HEK293 (cell line): ENCODE data around the gene TRIB2.

Experiments
- CTCF ChIA-PET: fragments of 350-600 bp; formaldehyde crosslinking; extraction: SDS; loops from one replicate; lab custom pipeline; 2021; ENCODE audit warnings: antibody characterized with exemption; lab: Yijun Ruan, JAX
- POLR2A ChIA-PET: fragments of 300-600 bp; formaldehyde crosslinking; extraction: SDS; loops from one replicate; lab custom pipeline; 2020; ENCODE audit warnings: antibody characterized with exemption, inconsistent platforms; lab: Yijun Ruan, JAX
- H3K27ac ChIP-seq: fragments of 200-500 bp; sonication (Bioruptor generic); 2 replicates; pipeline ENCODE4 v1.5.1; 2014; ENCODE audit warnings: low read depth, low read length, control low read depth, inconsistent platforms; ENCODE audit errors: extremely low read depth
- H3K36me3 ChIP-seq, 2 experiments: fragments of 200-500 bp in 1 of 2; sonication (Bioruptor generic) in 1 of 2; 1 replicate in 1 of 2; 2 replicates in 1 of 2; pipeline ENCODE4 v1.5.1; 2014 to 2017; ENCODE audit warnings: inconsistent platforms in 2 of 2, low read length in 2 of 2; ENCODE audit not compliant: control insufficient read depth in 2 of 2, insufficient read depth in 1 of 2
- H3K4me1 ChIP-seq: fragments of 200-500 bp; sonication (Bioruptor generic); 2 replicates; pipeline ENCODE4 v1.5.1; 2014; ENCODE audit warnings: mild to moderate bottlenecking, low read length, inconsistent platforms; ENCODE audit not compliant: control insufficient read depth, insufficient read depth
- H3K4me3 ChIP-seq: 2 replicates; pipeline ENCODE4 v1.5.1; 2011; ENCODE audit warnings: low read depth, mild to moderate bottlenecking, control low read depth, low read length, moderate library complexity
- H3K9me3 ChIP-seq: fragments of 200-500 bp; sonication (Bioruptor generic); 2 replicates; pipeline ENCODE4 v1.5.1; 2014; ENCODE audit warnings: low read depth, low read length, inconsistent platforms; ENCODE audit not compliant: control insufficient read depth, insufficient read depth
- BCL11B ChIP-seq: fragments of 450-650 bp; formaldehyde crosslinking; IDR thresholded peaks from 2 replicates; pipeline ENCODE4 v1.5.1; 2016; ENCODE audit warnings: low read depth, missing biosample characterization, missing genetic modification characterization
- FEZF1 ChIP-seq: fragments of 450-650 bp; formaldehyde crosslinking; IDR thresholded peaks from 2 replicates; pipeline ENCODE4 v1.5.1; 2016; ENCODE audit warnings: missing biosample characterization, missing genetic modification characterization
- KLF1 ChIP-seq: fragments of 450-650 bp; formaldehyde crosslinking; IDR thresholded peaks from 2 replicates; pipeline ENCODE4 v1.5.1; 2016; ENCODE audit warnings: missing biosample characterization, missing genetic modification characterization
- MYNN ChIP-seq: fragments of 450-650 bp; formaldehyde crosslinking; IDR thresholded peaks from 2 replicates; pipeline ENCODE4 v1.5.1; 2016; ENCODE audit warnings: missing biosample characterization, missing genetic modification characterization, borderline replicate concordance
- PRDM1 ChIP-seq: fragments of 450-650 bp; formaldehyde crosslinking; IDR thresholded peaks from 2 replicates; pipeline ENCODE4; 2016; ENCODE audit warnings: missing biosample characterization, missing genetic modification characterization
- PRDM10 ChIP-seq: fragments of 450-650 bp; formaldehyde crosslinking; IDR thresholded peaks from 2 replicates; pipeline ENCODE4 v1.5.1; 2016; ENCODE audit warnings: missing biosample characterization, missing genetic modification characterization
- SALL2 ChIP-seq: fragments of 450-650 bp; formaldehyde crosslinking; IDR thresholded peaks from 2 replicates; pipeline ENCODE4 v1.5.0; 2017; ENCODE audit warnings: missing biosample characterization, mild to moderate bottlenecking, missing genetic modification characterization, borderline replicate concordance
- ZBTB6 ChIP-seq: fragments of 450-650 bp; formaldehyde crosslinking; IDR thresholded peaks from 2 replicates; pipeline ENCODE4 v1.5.1; 2017; ENCODE audit warnings: missing biosample characterization, missing genetic modification characterization
- ZNF133 ChIP-seq: fragments of 450-650 bp; formaldehyde crosslinking; IDR thresholded peaks from 2 replicates; pipeline ENCODE4 v1.5.1; 2016; ENCODE audit warnings: missing biosample characterization, missing genetic modification characterization
- ZNF248 ChIP-seq: fragments of 450-650 bp; formaldehyde crosslinking; IDR thresholded peaks from 2 replicates; pipeline ENCODE4 v1.5.1; 2017; ENCODE audit warnings: missing biosample characterization, missing genetic modification characterization
- ZNF426 ChIP-seq: fragments of 450-650 bp; formaldehyde crosslinking; IDR thresholded peaks from 2 replicates; pipeline ENCODE4 v1.5.1; 2017; ENCODE audit warnings: missing biosample characterization, missing genetic modification characterization, mild to moderate bottlenecking, inconsistent platforms, moderate library complexity
- ZNF473 ChIP-seq: fragments of 450-650 bp; formaldehyde crosslinking; IDR thresholded peaks from 2 replicates; pipeline ENCODE4 v1.5.1; 2017; ENCODE audit warnings: missing biosample characterization, missing genetic modification characterization
- ZNF544 ChIP-seq: fragments of 450-650 bp; formaldehyde crosslinking; IDR thresholded peaks from 2 replicates; pipeline ENCODE4 v1.5.0; 2017; ENCODE audit warnings: missing biosample characterization, missing genetic modification characterization
- ZNF571 ChIP-seq: fragments of 450-650 bp; formaldehyde crosslinking; IDR thresholded peaks from 2 replicates; pipeline ENCODE4 v1.5.0; 2017; ENCODE audit warnings: missing biosample characterization, missing genetic modification characterization
- ZNF777 ChIP-seq: fragments of 450-650 bp; formaldehyde crosslinking; IDR thresholded peaks from 2 replicates; pipeline ENCODE4 v1.5.1; 2017; ENCODE audit warnings: missing biosample characterization, missing genetic modification characterization, borderline replicate concordance
- ZSCAN30 ChIP-seq: fragments of 450-650 bp; IDR thresholded peaks from 2 replicates; pipeline ENCODE4 v1.5.1; 2018; ENCODE audit warnings: missing biosample characterization, mild to moderate bottlenecking, missing genetic modification characterization, moderate library complexity
- TF ChIP-seq, protein P1 (sequence below): fragments of 450-650 bp; formaldehyde crosslinking; IDR thresholded peaks from 2 replicates; pipeline ENCODE4 v1.5.1; 2016; ENCODE audit warnings: missing biosample characterization, missing genetic modification characterization
- TF ChIP-seq, protein P2 (sequence below): fragments of 450-650 bp; formaldehyde crosslinking; IDR thresholded peaks from 2 replicates; pipeline ENCODE4 v1.5.1; 2016; ENCODE audit warnings: missing biosample characterization, missing genetic modification characterization
- TF ChIP-seq, protein P3 (sequence below): fragments of 450-650 bp; formaldehyde crosslinking; IDR thresholded peaks from 2 replicates; pipeline ENCODE4 v1.5.1; 2016; ENCODE audit warnings: missing biosample characterization, missing genetic modification characterization

The TRIB2 gene

DNA sequence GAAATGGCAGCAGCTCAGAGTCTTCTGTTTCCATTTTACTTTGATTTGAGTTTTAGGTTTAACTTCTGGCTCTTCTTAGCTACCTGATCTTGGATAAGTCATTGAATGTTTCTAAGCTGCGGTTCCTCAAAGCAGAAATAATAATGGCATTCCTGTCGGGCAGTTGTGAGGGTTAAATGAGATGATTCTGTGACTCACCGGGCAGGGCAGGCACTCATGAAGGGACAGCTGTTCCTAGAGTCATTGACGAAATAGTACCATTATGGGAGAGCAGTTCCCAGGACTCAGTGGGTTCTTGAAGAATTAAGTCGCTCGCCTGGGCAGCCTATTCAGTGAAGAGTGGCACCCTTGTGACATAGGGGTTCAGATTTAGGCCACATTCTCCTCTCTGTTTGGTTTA is 10.3 kb downstream of the TRIB2 start:
- H3K36me3 ChIP-seq = peaks cover 3 to 89% of the 10 kb centered on the region in 2 experiments; a peak in 2 of 3 replicates
- no peak overlapping the region for H3K4me3 ChIP-seq
- no peaks in the 10 kb centered on the region for H3K9me3 ChIP-seq
- H3K4me1 ChIP-seq = no peaks in the 10 kb centered on the region
- no peak overlapping the region for H3K27ac ChIP-seq
- CTCF ChIA-PET = no interaction called here
- POLR2A ChIA-PET = no interaction called here
- no peak for TF ChIP-seq ZNF473
- no peak for TF ChIP-seq ZNF426
- no peak for TF ChIP-seq BCL11B
- TF ChIP-seq PRDM1 (tag by site-specific recombination) = no peak
- TF ChIP-seq ZNF248 (tag by site-specific recombination) = no peak
- TF ChIP-seq FEZF1 (tag by site-specific recombination) = no peak
- TF ChIP-seq ZNF544 (tag by site-specific recombination) = no peak
- TF ChIP-seq ZNF133 = no peak
- TF ChIP-seq, protein P1, sequence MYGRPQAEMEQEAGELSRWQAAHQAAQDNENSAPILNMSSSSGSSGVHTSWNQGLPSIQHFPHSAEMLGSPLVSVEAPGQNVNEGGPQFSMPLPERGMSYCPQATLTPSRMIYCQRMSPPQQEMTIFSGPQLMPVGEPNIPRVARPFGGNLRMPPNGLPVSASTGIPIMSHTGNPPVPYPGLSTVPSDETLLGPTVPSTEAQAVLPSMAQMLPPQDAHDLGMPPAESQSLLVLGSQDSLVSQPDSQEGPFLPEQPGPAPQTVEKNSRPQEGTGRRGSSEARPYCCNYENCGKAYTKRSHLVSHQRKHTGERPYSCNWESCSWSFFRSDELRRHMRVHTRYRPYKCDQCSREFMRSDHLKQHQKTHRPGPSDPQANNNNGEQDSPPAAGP (tag by site-specific recombination) = no peak
- TF ChIP-seq SALL2 (tag by site-specific recombination) = no peak
- no peak for TF ChIP-seq PRDM10
- TF ChIP-seq MYNN (tag by site-specific recombination) = no peak
- TF ChIP-seq ZNF777 (tag by site-specific recombination) = no peak
- TF ChIP-seq ZBTB6 (tag by site-specific recombination) = no peak
- TF ChIP-seq ZSCAN30 (tag by site-specific recombination) = no peak
- TF ChIP-seq, protein P2, sequence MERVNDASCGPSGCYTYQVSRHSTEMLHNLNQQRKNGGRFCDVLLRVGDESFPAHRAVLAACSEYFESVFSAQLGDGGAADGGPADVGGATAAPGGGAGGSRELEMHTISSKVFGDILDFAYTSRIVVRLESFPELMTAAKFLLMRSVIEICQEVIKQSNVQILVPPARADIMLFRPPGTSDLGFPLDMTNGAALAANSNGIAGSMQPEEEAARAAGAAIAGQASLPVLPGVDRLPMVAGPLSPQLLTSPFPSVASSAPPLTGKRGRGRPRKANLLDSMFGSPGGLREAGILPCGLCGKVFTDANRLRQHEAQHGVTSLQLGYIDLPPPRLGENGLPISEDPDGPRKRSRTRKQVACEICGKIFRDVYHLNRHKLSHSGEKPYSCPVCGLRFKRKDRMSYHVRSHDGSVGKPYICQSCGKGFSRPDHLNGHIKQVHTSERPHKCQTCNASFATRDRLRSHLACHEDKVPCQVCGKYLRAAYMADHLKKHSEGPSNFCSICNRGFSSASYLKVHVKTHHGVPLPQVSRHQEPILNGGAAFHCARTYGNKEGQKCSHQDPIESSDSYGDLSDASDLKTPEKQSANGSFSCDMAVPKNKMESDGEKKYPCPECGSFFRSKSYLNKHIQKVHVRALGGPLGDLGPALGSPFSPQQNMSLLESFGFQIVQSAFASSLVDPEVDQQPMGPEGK (tag by site-specific recombination) = no peak
- TF ChIP-seq KLF1 = no peak
- no peak for TF ChIP-seq ZNF571 (tag by site-specific recombination)
- TF ChIP-seq, protein P3, sequence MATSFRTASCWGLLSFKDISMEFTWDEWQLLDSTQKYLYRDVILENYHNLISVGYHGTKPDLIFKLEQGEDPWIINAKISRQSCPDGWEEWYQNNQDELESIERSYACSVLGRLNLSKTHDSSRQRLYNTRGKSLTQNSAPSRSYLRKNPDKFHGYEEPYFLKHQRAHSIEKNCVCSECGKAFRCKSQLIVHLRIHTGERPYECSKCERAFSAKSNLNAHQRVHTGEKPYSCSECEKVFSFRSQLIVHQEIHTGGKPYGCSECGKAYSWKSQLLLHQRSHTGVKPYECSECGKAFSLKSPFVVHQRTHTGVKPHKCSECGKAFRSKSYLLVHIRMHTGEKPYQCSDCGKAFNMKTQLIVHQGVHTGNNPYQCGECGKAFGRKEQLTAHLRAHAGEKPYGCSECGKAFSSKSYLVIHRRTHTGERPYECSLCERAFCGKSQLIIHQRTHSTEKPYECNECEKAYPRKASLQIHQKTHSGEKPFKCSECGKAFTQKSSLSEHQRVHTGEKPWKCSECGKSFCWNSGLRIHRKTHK (tag by site-specific recombination) = no peak
